ENCODE data around the gene LINC01488. TPM values are rescaled to one million over a fixed set of nuclear protein-coding genes. Genes with fewer than 3 reads are reported as not detected.

Gene LINC01488
- total and polyA plus RNA-seq, 9 of the 15 experiments (the other 6 are each of a cell fraction or from before 2014, with no cell fraction given): not detected

DNA sequence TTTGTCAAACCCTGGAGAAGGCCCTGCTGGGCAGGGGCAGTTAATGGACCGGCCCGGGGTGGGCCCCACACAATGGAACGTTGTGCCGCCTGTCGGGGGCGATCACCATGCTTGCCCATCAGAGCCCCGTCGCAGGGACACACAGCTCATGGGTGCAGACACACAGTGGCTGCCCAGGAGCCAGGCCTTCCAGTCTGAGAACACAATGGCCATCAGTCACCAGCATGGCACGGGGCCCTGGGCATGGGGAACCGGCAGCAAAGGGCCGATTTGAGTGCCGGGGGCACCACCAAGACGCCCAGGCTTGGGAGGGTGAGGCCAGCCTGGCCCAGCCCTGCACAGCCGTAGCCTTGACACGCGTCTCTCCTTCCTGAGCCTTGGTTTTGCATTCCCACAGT lies 7.1 kb downstream of the LINC01488 start:
- Histone ChIP-seq H3K4me3 (no peak overlapping the region), H2AFZ (ENCODE audit: low read depth, low read length) (no peak overlapping the region), H3K4me1 (replicated peaks in 1 of 2; ENCODE audit: control insufficient read depth in 2 of 2, insufficient read depth in 2 of 2, low read length in 2 of 2) (peaks cover 0 to 39% of the 10 kb centered on the region in 2 experiments; a peak in 2 of 5 replicates), H3K9me3 (replicated peaks; ENCODE audit: control insufficient read depth, insufficient read depth, low read depth, low read length) (no peaks in the 10 kb centered on the region), H3K9me1 (ENCODE audit: control insufficient read depth, insufficient read depth, low read length) (no peaks in the 10 kb centered on the region), H3K27me3 (ENCODE audit: control insufficient read depth in 2 of 2, insufficient read depth in 2 of 2, low read length in 2 of 2) (peaks cover 23 to 94% of the 10 kb centered on the region in 2 experiments), H3K36me3 (ENCODE audit: control insufficient read depth, insufficient read depth, low read length) (no peaks in the 10 kb centered on the region), H3K4me2 (ENCODE audit: insufficient read depth, low read length) (no peak overlapping the region), H3K9ac (ENCODE audit: insufficient read depth in 1 of 2, low read depth in 2 of 2, low read length in 2 of 2) (no peak overlapping the region), H4K20me1 (replicated peaks; ENCODE audit: control insufficient read depth, insufficient read depth, low read length) (no peaks in the 10 kb centered on the region; the same call in 1 of the 2 replicates), H3K79me2 (ENCODE audit: control insufficient read depth, insufficient read depth, low read length) (no peaks in the 10 kb centered on the region), H3K27ac (ENCODE audit: extremely low read depth, low read depth, low read length) (no peak overlapping the region)
- in situ Hi-C loops (cut with MboI) (no loop called here), intact Hi-C loops (cut with micrococcal nuclease) (no loop called here)
- WGBS (ENCODE audit: insufficient coverage, low coverage, missing lambda C conversion rate): 41% methylated on average over 13 of the region's 16 CpGs
- no TSS peak for BruUV-seq (replicated peaks)
- ATAC-seq: no peak
- no peak for FAIRE-seq
- DNase-seq (ENCODE audit: extremely low read depth in 1 of 4, low spot score in 3 of 4): no peak
- CTCF ChIA-PET (ENCODE audit: low intra/inter-chr PET ratio): no interaction called here
- POLR2A ChIA-PET: interaction anchor here (1.3 kb wide), 1 partner anchor 9 kb away, joined by 4 read pairs; a partner anchor contains a TSS
- TF ChIP-seq HDAC6 (IDR thresholded peaks at IDR 0.05; ENCODE audit: low read depth, low read length): no peak
- no peak for TF ChIP-seq CBX1 (IDR thresholded peaks at IDR 0.05; ENCODE audit: low read depth)

DNA sequence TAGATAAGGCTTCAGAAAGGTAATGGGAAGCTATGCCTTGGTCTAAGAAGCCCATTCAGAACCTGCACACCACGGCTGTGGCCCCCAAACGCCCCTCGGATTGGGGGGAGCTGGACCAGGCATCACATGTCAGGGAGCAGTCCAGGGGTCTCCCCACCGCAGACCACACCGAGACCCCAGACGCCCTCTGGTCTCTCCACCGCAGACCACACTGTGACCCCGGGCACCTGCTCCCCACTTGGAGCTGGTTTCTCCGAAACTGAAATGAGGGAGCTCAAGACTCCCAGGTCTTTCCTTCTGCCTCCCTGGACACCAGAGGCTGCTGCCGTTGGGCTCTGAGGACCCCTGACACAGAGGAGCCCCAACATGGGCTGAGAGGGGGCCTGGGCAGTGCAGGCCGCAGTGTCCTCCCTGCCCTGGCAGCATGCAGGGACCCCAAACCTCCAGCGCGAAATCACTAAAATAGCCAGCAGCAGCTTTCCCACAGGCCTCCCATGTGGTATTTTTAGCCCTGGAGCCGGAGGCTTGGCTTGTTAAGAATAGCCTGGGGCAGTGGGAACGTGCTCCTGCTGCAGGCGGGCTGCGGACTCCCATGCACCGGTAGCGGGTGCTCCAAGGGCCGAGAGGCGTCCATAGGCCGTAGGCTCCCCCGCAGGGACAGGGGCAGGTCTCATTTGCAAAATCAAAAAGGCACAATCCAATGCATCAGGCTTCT lies 7.7 kb downstream of the LINC01488 start:
- H3K9me1 ChIP-seq (ENCODE audit: control insufficient read depth, insufficient read depth, low read length): no peaks in the 10 kb centered on the region
- H2AFZ ChIP-seq (ENCODE audit: low read depth, low read length): no peak overlapping the region
- H3K79me2 ChIP-seq (ENCODE audit: control insufficient read depth, insufficient read depth, low read length): no peaks in the 10 kb centered on the region
- H3K4me1 ChIP-seq (replicated peaks in 1 of 2; ENCODE audit: control insufficient read depth in 2 of 2, insufficient read depth in 2 of 2, low read length in 2 of 2): peaks cover 0 to 35% of the 10 kb centered on the region in 2 experiments; a peak in 2 of 5 replicates
- peaks cover 27 to 94% of the 10 kb centered on the region in 2 experiments for H3K27me3 ChIP-seq (ENCODE audit: control insufficient read depth in 2 of 2, insufficient read depth in 2 of 2, low read length in 2 of 2)
- ChIA-PET POLR2A (interaction anchor here (1.3 kb wide), 1 partner anchor 10 kb away, joined by 4 read pairs; a partner anchor contains a TSS), CTCF (ENCODE audit: low intra/inter-chr PET ratio) (no interaction called here)
- no peak overlapping the region for H3K27ac ChIP-seq (ENCODE audit: extremely low read depth, low read depth, low read length)
- no peaks in the 10 kb centered on the region for H3K36me3 ChIP-seq (ENCODE audit: control insufficient read depth, insufficient read depth, low read length)
- no peaks in the 10 kb centered on the region for H3K9me3 ChIP-seq (replicated peaks; ENCODE audit: control insufficient read depth, insufficient read depth, low read depth, low read length)
- no peak; the same call in 2 of the 3 replicates for ATAC-seq
- H3K4me2 ChIP-seq (ENCODE audit: insufficient read depth, low read length): no peak overlapping the region
- DNase-seq (ENCODE audit: extremely low read depth in 1 of 4, low spot score in 3 of 4): no peak
- BruUV-seq (replicated peaks): no TSS peak
- peak overlapping the region in 1 of 2 experiments; percentile 58; a peak in 1 of 4 replicates for H3K9ac ChIP-seq (ENCODE audit: insufficient read depth in 1 of 2, low read depth in 2 of 2, low read length in 2 of 2)
- intact Hi-C loops (cut with micrococcal nuclease): no loop called here
- no peaks in the 10 kb centered on the region; the same call in 1 of the 2 replicates for H4K20me1 ChIP-seq (replicated peaks; ENCODE audit: control insufficient read depth, insufficient read depth, low read length)
- in situ Hi-C loops (cut with MboI): no loop called here
- whole genome bisulfite sequencing (ENCODE audit: insufficient coverage, low coverage, missing lambda C conversion rate): 27% methylated on average over 22 of the region's 23 CpGs
- H3K4me3 ChIP-seq: no peak overlapping the region
- FAIRE-seq: no peak
- TF ChIP-seq CEBPB (tag; IDR thresholded peaks at IDR 0.05): no peak
- no peak for TF ChIP-seq ZNF507 (tag; conservative IDR thresholded peaks at IDR 0.05)
- no peak for TF ChIP-seq ZNF431 (CRISPR knock-in tag; IDR thresholded peaks at IDR 0.05)
- no peak for TF ChIP-seq ZNF280A (IDR thresholded peaks at IDR 0.05; ENCODE audit: low read depth, partially characterized antibody)
- TF ChIP-seq MYBL2 (IDR thresholded peaks at IDR 0.05; ENCODE audit: low read depth): no peak
- no peak for TF ChIP-seq MYBL2 (CRISPR knock-in tag; IDR thresholded peaks at IDR 0.05; ENCODE audit: borderline replicate concordance)
- no peak for TF ChIP-seq ARID1B (IDR thresholded peaks at IDR 0.05)
- TF ChIP-seq THRB (CRISPR knock-in tag; conservative IDR thresholded peaks at IDR 0.05): no peak
- TF ChIP-seq RBFOX2 (IDR thresholded peaks at IDR 0.05; ENCODE audit: low read depth, low read length): no peak
- no peak for TF ChIP-seq PPARD (CRISPR knock-in tag; IDR thresholded peaks at IDR 0.05)
- TF ChIP-seq BRD4 (IDR thresholded peaks at IDR 0.05): no peak

All from K562 (cell line).